Measurements from ENCODE around the gene PTGER4.

PTGER4 gene

DNA sequence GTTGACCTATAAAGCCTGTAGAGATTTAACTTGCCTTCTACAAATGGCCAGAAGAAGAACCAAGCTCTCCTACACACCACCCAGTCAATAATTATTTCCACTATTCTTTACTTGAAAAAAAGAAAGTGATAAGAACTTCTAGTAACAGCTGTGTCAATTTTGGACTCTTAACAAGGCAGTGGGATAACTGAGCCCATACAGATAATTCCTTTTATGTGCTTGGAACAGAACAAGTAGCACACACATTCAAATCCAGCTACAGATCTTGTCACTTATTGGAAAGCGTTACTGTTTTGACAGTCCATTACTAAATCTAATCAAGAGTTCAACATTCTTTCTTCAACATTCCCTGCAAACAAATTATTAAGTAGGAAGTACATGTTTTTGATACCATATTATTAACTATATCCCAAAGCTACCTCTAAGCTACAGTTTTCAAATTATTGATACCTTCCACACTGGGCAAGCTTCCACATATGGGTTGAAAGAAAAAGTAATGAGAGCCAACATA, 6.3 kb downstream of the PTGER4 start:
- no peak for DNase-seq (ENCODE audit: low read depth, low spot score)
- H3K4me3 ChIP-seq (ENCODE audit: low read depth, low read length), result no peak overlapping the region
- ChIA-PET POLR2A (interaction anchor here (0.6 to 0.8 kb wide), 2 partner anchors 53 to 970 kb away, joined by 3 read pairs; no protein-coding TSS in a partner anchor), CTCF (interaction anchor here (0.9 to 7.5 kb wide), 8 partner anchors 33 to 1108 kb away, joined by 3 to 67 read pairs (median 4); no protein-coding TSS in a partner anchor)
- TF ChIP-seq, protein P1, sequence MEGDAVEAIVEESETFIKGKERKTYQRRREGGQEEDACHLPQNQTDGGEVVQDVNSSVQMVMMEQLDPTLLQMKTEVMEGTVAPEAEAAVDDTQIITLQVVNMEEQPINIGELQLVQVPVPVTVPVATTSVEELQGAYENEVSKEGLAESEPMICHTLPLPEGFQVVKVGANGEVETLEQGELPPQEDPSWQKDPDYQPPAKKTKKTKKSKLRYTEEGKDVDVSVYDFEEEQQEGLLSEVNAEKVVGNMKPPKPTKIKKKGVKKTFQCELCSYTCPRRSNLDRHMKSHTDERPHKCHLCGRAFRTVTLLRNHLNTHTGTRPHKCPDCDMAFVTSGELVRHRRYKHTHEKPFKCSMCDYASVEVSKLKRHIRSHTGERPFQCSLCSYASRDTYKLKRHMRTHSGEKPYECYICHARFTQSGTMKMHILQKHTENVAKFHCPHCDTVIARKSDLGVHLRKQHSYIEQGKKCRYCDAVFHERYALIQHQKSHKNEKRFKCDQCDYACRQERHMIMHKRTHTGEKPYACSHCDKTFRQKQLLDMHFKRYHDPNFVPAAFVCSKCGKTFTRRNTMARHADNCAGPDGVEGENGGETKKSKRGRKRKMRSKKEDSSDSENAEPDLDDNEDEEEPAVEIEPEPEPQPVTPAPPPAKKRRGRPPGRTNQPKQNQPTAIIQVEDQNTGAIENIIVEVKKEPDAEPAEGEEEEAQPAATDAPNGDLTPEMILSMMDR (IDR thresholded peaks at IDR 0.05; ENCODE audit: insufficient read depth, low read length, missing control alignments), result no peak

DNA sequence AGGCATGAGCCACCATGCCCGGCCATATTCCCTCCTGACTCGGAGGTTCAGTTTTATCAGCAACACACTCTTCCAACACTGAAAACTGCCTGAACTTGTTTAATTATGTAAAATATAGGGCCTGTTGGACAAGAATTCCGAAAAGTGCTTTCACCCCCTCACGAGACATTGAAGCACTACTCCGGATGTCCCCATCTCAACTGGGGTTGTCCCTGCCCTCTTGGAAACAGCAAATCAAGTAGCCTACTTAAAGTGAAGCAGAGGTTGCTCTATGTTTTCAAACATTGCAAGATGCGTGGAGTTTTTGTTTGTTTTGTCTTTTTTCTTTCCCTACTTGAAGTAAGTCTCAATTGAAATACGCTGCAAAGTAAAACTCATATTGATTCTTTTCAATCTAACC, 7.6 kb downstream of the PTGER4 start:
- no peak overlapping the region for H3K4me3 ChIP-seq (ENCODE audit: low read depth, low read length)
- CTCF ChIA-PET, result interaction anchor here (1.4 to 7.5 kb wide), 3 partner anchors 739 to 1109 kb away, joined by 4 to 67 read pairs (median 50); no protein-coding TSS in a partner anchor
- TF ChIP-seq, protein P1 (IDR thresholded peaks at IDR 0.05; ENCODE audit: insufficient read depth, low read length, missing control alignments), result no peak
- POLR2A ChIA-PET, result no interaction called here
- no peak for DNase-seq (ENCODE audit: low read depth, low spot score)

DNA sequence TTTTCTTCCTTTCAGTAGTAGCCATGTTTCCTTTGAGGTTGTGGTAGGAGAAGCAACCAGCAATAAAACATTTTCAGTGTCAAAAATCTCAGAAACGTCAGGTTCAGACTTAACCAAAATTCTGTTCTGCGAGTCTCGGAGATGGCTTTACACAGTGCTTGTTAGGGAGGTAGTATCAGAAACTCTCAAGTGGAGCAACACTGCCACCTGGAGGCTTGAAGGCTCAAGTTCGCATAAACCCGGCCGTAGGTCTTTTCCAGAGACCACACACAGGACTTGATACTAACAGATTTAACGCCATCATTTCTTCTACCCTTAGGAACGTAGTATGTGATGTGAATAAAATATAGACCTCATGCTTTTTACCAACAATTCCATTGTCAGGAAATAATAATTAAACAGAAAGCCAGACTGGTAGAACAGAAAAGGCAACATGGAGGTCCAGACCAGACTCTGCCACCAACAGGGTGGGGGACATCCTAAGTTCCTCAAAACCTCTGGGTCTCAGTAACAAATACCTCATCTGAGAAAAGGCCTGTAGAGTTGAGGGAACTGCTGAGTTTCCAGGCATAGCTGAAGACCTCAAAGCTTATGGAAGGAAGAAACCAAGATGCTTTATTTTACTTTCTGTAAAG, 8.5 kb downstream of the PTGER4 start:
- no peak overlapping the region for H3K4me3 ChIP-seq (ENCODE audit: low read depth, low read length)
- POLR2A ChIA-PET, result no interaction called here
- DNase-seq (ENCODE audit: low read depth, low spot score), result no peak
- TF ChIP-seq, protein P1 (IDR thresholded peaks at IDR 0.05; ENCODE audit: insufficient read depth, low read length, missing control alignments), result peak; percentile 72
- CTCF ChIA-PET, result interaction anchor here (0.6 to 5.4 kb wide), 16 partner anchors 8 to 1116 kb away, joined by 3 to 67 read pairs (median 4); partner anchors contain the start of gene PTGER4

DNA sequence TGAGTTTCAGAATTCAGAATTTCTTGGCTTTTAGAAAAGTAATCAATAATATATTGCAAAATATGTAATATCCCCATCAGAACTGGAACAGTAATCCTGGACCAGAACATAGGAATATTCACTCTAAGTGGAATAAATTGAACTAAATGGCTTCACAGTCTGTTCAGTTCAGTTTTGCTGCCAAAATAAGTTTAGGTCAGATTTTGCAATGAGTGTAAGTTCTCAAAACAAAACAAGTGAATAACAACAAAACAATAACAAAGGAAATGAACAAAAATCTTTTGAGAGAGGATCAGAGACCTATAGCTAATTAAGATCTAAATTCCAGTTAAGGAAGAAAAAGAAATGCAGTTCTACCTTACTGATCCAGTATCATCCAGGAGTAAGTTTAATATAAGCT, 9.3 kb downstream of the PTGER4 start:
- H3K4me3 ChIP-seq (ENCODE audit: low read depth, low read length), result no peak overlapping the region
- ChIA-PET POLR2A (no interaction called here), CTCF (interaction anchor here (0.6 to 5.4 kb wide), 20 partner anchors 9 to 1116 kb away, joined by 3 to 67 read pairs (median 4); partner anchors contain the start of gene PTGER4)
- no peak for DNase-seq (ENCODE audit: low read depth, low spot score)
- TF ChIP-seq, protein P1 (IDR thresholded peaks at IDR 0.05; ENCODE audit: insufficient read depth, low read length, missing control alignments), result no peak

DNA sequence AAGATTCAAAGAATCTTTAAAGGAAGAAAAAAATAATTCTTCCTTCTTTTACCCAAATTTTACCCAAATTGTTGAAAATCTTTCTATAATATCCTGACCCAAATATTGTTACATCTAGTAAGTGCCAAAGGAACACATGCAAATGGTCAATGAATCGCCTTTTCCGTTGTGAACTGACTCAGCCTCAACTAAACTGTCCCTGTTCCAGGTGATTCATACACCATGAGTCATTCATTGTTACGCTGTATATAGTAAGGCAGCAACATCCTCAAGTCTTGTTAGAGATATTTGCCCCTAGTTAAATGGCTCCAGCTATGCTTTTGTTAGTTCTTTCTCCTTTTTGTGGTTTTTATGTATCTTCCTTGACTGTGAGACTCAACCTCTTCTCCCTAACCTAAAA, 9.7 kb downstream of the PTGER4 start:
- DNase-seq (ENCODE audit: low read depth, low spot score), result peak; percentile 73
- no peak overlapping the region for H3K4me3 ChIP-seq (ENCODE audit: low read depth, low read length)
- ChIA-PET POLR2A (no interaction called here), CTCF (interaction anchor here (0.6 to 5.4 kb wide), 17 partner anchors 8 to 1109 kb away, joined by 3 to 67 read pairs (median 5); partner anchors contain the start of gene PTGER4)
- TF ChIP-seq, protein P1 (IDR thresholded peaks at IDR 0.05; ENCODE audit: insufficient read depth, low read length, missing control alignments), result no peak

DNA sequence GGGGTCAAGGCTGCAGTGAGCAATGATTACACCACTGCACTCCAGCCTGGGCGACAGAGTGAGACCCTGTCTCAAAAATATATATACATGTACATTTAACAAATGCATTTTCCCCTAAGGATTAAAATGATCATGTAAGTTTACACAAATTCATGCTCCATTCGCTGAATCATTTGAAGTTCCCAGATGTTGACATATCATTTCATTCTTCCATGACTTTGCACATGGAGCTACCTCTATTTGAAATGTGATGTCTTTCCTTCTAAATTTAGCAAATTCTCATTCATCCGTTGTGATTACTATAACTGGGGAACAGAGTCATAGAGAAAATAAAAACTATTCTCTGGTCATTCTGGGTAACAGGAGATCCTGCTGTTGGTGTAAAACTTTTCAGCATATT, 10.6 kb downstream of the PTGER4 start:
- TF ChIP-seq, protein P1 (IDR thresholded peaks at IDR 0.05; ENCODE audit: insufficient read depth, low read length, missing control alignments), result no peak
- ChIA-PET POLR2A (interaction anchor here (0.9 kb wide), 1 partner anchor 11 kb away, joined by 3 read pairs; the partner anchor contains the start of gene PTGER4), CTCF (interaction anchor here (0.8 to 5.4 kb wide), 9 partner anchors 10 to 1110 kb away, joined by 3 to 67 read pairs (median 8); partner anchors contain the start of gene PTGER4)
- no peak overlapping the region for H3K4me3 ChIP-seq (ENCODE audit: low read depth, low read length)
- DNase-seq (ENCODE audit: low read depth, low spot score), result no peak
